Spleen (tissue), 11 donors: ENCODE measurements around the gene TMEM203. TPM values are rescaled to one million over a fixed set of nuclear protein-coding genes. Genes with fewer than 3 reads are reported as not detected.

Source experiments
- DNase-seq: peaks from one replicate; pipeline ENCODE4 v3.0.0-alpha.2; 2020
- H3K27ac ChIP-seq, 8 donors: fragments of 200-600 bp; sonication (generic) in 7 of 8; 1 replicate in 4 of 8; 2 replicates in 4 of 8; pipeline versions ENCODE4 v1.5.0 to v1.8.0; 2016 to 2021; ENCODE audit warnings: inconsistent platforms in 4 of 8, mild to moderate bottlenecking in 4 of 8, moderate library complexity in 1 of 8
- H3K27me3 ChIP-seq, 7 donors: fragments of 200-600 bp; sonication (generic) in 6 of 7; replicated peaks in 1 of 7; 1 replicate in 4 of 7; 2 replicates in 3 of 7; pipeline versions ENCODE4 v1.5.0 to v1.8.0; 2016 to 2021; ENCODE audit warnings: inconsistent platforms in 3 of 7, mild to moderate bottlenecking in 1 of 7
- H3K36me3 ChIP-seq, 6 donors: fragments of 200-600 bp; sonication (generic) in 5 of 6; 1 replicate in 4 of 6; 2 replicates in 2 of 6; pipeline versions ENCODE4 v1.5.0 to v1.8.0; 2016 to 2021; ENCODE audit warnings: inconsistent platforms in 2 of 6
- H3K4me1 ChIP-seq, 6 donors: fragments of 200-600 bp; sonication (generic) in 5 of 6; 1 replicate in 3 of 6; 2 replicates in 3 of 6; pipeline versions ENCODE4 v1.5.0 to v1.8.0; 2016 to 2021; ENCODE audit warnings: inconsistent platforms in 3 of 6
- H3K4me3 ChIP-seq, 8 donors: fragments of 200-600 bp; sonication (generic) in 7 of 8; 1 replicate in 4 of 8; 2 replicates in 4 of 8; pipeline versions ENCODE4 v1.5.0 to v1.8.0; 2016 to 2021; ENCODE audit warnings: inconsistent platforms in 4 of 8, mild to moderate bottlenecking in 4 of 8, moderate library complexity in 2 of 8
- H3K9me3 ChIP-seq, 8 donors: fragments of 200-600 bp; sonication (generic) in 7 of 8; 1 replicate in 4 of 8; 2 replicates in 4 of 8; pipeline versions ENCODE4 v1.5.0 to v1.8.0; 2016 to 2021; ENCODE audit warnings: inconsistent platforms in 4 of 8
- POLR2A ChIP-seq, 3 donors: fragments of 450-650 bp; IDR thresholded peaks; one replicate each; pipeline ENCODE4 v1.5.1; 2017; ENCODE audit warnings: antibody characterized with exemption in 3 of 3, mild to moderate bottlenecking in 1 of 3
- POLR2AphosphoS5 ChIP-seq, 3 donors: sonication (generic); formaldehyde crosslinking; IDR thresholded peaks; one replicate each; pipeline ENCODE4 v1.5.1; 2017; ENCODE audit warnings: antibody characterized with exemption in 3 of 3
- WGBS, 5 donors: extraction: QIAGEN DNeasy Blood & Tissue Kit in 3 of 5; methylation state at CpG; one replicate each; pipeline versions ENCODE4 v1.1.5 to v1.1.7; 2013 to 2018; 5-methylcytosine and 5-hydroxymethylcytosine counted together
- intact Hi-C: fragments of 100-400 bp; cut with DNase I; formaldehyde crosslinking; loops from one replicate; pipeline ENCODE4 v1.15.0; 2023; ENCODE audit warnings: low total_unique reads
- polyA plus RNA-seq, 3 donors: library from polyadenylated mRNA; stranded (reverse); fragments of 200-250 nt; gene quantifications; one replicate each; pipeline ENCODE4 v1.2.1, GENCODE V29; 2013
- total RNA-seq, 7 donors: library from RNA; depleted of rRNA in 3 of 7; stranded (reverse); fragments of >200 nt in 3 of 7; fragmentation: NEBNext Ultra II Directional in 4 of 7; extraction: Animal tissue kit (Norgen Biotek cat#: 25700) in 4 of 7; gene quantifications; one replicate each; pipeline versions ENCODE4 v1.1.0 to v1.2.1, GENCODE V29; 2016 to 2021
- TF ChIP-seq, protein P1 (sequence below), 11 experiments: fragments of 200-600 bp in 7 of 11; fragments of 450-650 bp in 4 of 11; sonication (generic) in 4 of 11; IDR thresholded peaks in 8 of 11; conservative IDR thresholded peaks in 3 of 11; 1 replicate in 7 of 11; 2 replicates in 4 of 11; pipeline versions ENCODE4 v1.4.0 to v1.8.0; 2016 to 2021; ENCODE audit warnings: antibody characterized with exemption in 11 of 11, inconsistent platforms in 4 of 11, mild to moderate bottlenecking in 1 of 11
- donor health status: healthy with polysubstance abuse.
- donor health status: DM: no; HTN: no; CAD: no; lungs with moderate emphysema.
- donor health status: DM: no; HTN: no; CAD: no.
- donor health status: Bipolar disorder and iron deficiency.
- donor health status: healthy.
- donor health status: DM: no; HTN: no; CAD: no.
- donor health status: DM: yes; HTN: yes; CAD: no.

TMEM203 gene
- total and polyA plus RNA-seq, 10 donors = 28.4 to 50.1 (median 36.0) TPM

- no peaks in the 10 kb centered on the region for H3K9me3 ChIP-seq
- H3K4me1 ChIP-seq = peaks cover 12 to 56% (median 35%) of the 10 kb centered on the region in 6 donors
- no peak overlapping the region for H3K4me3 ChIP-seq
- intact Hi-C loops = no loop called here
- 79 to 83% (median 81%) methylated on average over 10 to 22 of the region's 22 CpGs for WGBS, 5 donors
- H3K27me3 ChIP-seq = peaks cover 9 to 94% (median 64%) of the 10 kb centered on the region in 7 donors
- H3K27ac ChIP-seq = no peak overlapping the region
- DNase-seq = no peak
- H3K36me3 ChIP-seq = no peaks in the 10 kb centered on the region
- TF ChIP-seq POLR2A (IDR thresholded peaks at IDR 0.05) (no peak), POLR2AphosphoS5 (IDR thresholded peaks at IDR 0.05) (no peak)
- TF ChIP-seq, protein P1, sequence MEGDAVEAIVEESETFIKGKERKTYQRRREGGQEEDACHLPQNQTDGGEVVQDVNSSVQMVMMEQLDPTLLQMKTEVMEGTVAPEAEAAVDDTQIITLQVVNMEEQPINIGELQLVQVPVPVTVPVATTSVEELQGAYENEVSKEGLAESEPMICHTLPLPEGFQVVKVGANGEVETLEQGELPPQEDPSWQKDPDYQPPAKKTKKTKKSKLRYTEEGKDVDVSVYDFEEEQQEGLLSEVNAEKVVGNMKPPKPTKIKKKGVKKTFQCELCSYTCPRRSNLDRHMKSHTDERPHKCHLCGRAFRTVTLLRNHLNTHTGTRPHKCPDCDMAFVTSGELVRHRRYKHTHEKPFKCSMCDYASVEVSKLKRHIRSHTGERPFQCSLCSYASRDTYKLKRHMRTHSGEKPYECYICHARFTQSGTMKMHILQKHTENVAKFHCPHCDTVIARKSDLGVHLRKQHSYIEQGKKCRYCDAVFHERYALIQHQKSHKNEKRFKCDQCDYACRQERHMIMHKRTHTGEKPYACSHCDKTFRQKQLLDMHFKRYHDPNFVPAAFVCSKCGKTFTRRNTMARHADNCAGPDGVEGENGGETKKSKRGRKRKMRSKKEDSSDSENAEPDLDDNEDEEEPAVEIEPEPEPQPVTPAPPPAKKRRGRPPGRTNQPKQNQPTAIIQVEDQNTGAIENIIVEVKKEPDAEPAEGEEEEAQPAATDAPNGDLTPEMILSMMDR (IDR thresholded peaks at IDR 0.05 in 8 of 11, conservative IDR thresholded peaks at IDR 0.05 in 3 of 11) = no peak
Measured at GRCh38 chr9:137171149-137171900, 34.1 kb downstream of the TMEM203 start.

- TF ChIP-seq, protein P1 (IDR thresholded peaks at IDR 0.05 in 8 of 11, conservative IDR thresholded peaks at IDR 0.05 in 3 of 11) = no peak
- TF ChIP-seq POLR2A (IDR thresholded peaks at IDR 0.05) (no peak), POLR2AphosphoS5 (IDR thresholded peaks at IDR 0.05) (no peak)
- no peak for DNase-seq
- no peaks in the 10 kb centered on the region for H3K9me3 ChIP-seq
- peaks cover 12 to 57% (median 35%) of the 10 kb centered on the region in 6 donors for H3K4me1 ChIP-seq
- no peaks in the 10 kb centered on the region for H3K36me3 ChIP-seq
- intact Hi-C loops = no loop called here
- no peak overlapping the region for H3K4me3 ChIP-seq
- H3K27me3 ChIP-seq = peaks cover 10 to 100% (median 71%) of the 10 kb centered on the region in 7 donors
- 45 to 60% (median 52%) methylated on average over 13 to 14 of the region's 14 CpGs for WGBS, 5 donors
- H3K27ac ChIP-seq = no peak overlapping the region
Measured at GRCh38 chr9:137170486-137171148, 34.8 kb downstream of the TMEM203 start.

- Histone ChIP-seq H3K4me1 (peaks cover 12 to 50% (median 35%) of the 10 kb centered on the region in 6 donors), H3K36me3 (no peaks in the 10 kb centered on the region), H3K27me3 (peaks cover 10 to 100% (median 78%) of the 10 kb centered on the region in 7 donors), H3K9me3 (no peaks in the 10 kb centered on the region), H3K4me3 (peak within 1 kb of the TSS; percentile 3 to 68 (median 36)), H3K27ac (no peak within 1 kb of the TSS)
- WGBS, 5 donors = 12 to 23% (median 17%) methylated on average over 24 to 41 of the region's 41 CpGs
- intact Hi-C loops = no loop called here
- no peak for DNase-seq
- TF ChIP-seq POLR2A (IDR thresholded peaks at IDR 0.05) (no peak), POLR2AphosphoS5 (IDR thresholded peaks at IDR 0.05) (no peak)
- TF ChIP-seq, protein P1 (IDR thresholded peaks at IDR 0.05 in 8 of 11, conservative IDR thresholded peaks at IDR 0.05 in 3 of 11) = no peak
Measured at GRCh38 chr9:137169896-137170358, 35.5 kb downstream of the TMEM203 start, which contains the start of gene LRRC26. Gene LRRC26 (minus strand): TSS chr9:137170051. CDS start chr9:137169943, 108 bp downstream.
